Measurements from ENCODE around the gene MARCHF4.

MARCHF4 gene

GRCh38 chr2:216371721-216372702 lies at the start of gene MARCHF4:
Gene MARCHF4 (minus strand): TSS chr2:216372483. CDS start chr2:216370260, 2,223 bp downstream.
- peak; percentile 69 for DNase-seq (ENCODE audit: low spot score)

DNA sequence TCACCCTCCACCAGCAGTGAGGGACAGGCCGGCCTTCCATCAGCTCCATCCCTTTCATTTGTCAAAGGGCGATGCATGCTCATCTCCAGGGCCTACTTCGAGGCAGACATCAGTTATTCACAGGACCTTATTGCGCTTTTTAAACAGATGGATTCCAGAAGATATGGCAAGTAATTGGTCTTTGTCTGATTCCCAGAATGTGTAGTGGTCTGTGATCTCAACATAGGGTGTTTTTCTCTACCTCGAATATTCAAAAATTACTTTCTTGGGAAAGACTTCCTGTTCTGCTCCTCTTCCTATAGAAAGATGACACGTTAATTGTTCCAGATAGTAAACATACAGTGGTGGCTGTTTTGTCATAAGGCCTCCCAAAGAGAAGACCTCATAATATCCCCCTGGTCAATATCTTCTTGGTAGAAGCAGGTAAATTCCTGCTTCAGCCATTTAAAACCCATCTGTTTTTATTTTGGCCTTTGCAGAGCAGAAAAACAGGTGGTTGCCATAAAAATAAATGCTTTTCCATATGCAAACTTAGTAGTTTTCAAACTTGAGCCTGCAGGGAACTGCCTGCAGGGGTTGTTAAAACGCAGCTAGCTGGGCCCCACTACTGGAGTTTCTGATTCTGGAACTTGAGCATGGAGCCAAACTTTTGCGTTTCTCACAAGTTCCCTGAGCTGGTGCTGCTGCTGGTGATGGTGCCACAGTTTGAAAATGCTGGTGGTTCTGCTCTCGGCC lies 48.3 kb upstream of the MARCHF4 start:
- no peak for DNase-seq (ENCODE audit: low spot score)

GRCh38 chr2:216418981-216419380 lies 46.7 kb upstream of the MARCHF4 start:
- DNase-seq (ENCODE audit: low spot score), result no peak

- DNase-seq (ENCODE audit: low spot score), result no peak
These were observed 44.5 kb upstream of the MARCHF4 start for GRCh38 chr2:216416571-216417307.

- no peak for DNase-seq (ENCODE audit: low spot score)
These were observed 43.3 kb upstream of the MARCHF4 start for GRCh38 chr2:216415541-216415940.

GRCh38 chr2:216414772-216415319 lies 42.6 kb upstream of the MARCHF4 start:
- DNase-seq (ENCODE audit: low spot score), result no peak

DNA sequence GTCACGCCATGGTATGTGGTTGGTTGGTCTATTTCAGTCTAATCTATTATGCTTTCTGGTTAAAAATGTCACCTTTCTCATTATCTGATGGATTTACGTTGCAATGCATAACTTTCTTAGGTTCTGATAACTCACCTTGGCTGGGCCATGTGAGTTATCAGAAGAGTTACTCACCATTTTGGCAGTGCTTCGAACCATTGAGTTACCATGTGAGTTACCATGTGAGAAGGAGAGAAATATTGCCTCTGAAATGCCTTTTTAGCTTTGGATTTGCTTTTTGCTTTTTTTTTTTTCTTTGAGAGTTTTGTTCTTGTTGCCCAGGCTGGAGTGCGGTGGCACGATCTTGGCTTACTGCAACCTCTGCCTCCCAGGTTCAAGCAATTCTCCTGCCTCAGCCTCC lies 41.6 kb upstream of the MARCHF4 start:
- DNase-seq (ENCODE audit: low spot score), result no peak

GRCh38 chr2:216412022-216412999 lies 40.0 kb upstream of the MARCHF4 start, which contains the start of gene SMARCAL1:
Gene SMARCAL1 (plus strand): TSS chr2:216412484. CDS start chr2:216414705, 2,221 bp downstream.
- DNase-seq (ENCODE audit: low spot score), result peak; percentile 77

DNA sequence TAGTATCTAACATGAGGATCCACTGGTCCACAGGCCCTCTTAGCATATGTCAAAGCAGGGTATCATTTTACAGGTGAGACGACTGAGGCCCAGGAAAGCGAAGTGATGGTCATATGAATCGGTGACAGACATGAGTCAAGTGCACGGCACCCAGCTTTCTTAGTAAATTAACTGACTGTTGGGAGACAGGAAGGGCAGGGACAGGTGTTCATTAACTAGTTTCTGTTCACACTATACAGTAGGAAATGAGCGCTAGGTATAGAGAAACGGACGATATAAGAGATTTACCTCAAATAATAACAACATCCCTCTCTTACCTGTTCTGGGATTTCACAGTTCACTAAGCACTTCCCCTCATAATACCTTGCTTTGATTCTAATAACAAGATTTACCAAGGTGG lies 38.3 kb upstream of the MARCHF4 start:
- no peak for DNase-seq (ENCODE audit: low spot score)

- DNase-seq (ENCODE audit: low spot score), result no peak
These were observed 36.4 kb upstream of the MARCHF4 start for GRCh38 chr2:216408426-216409290.

DNA sequence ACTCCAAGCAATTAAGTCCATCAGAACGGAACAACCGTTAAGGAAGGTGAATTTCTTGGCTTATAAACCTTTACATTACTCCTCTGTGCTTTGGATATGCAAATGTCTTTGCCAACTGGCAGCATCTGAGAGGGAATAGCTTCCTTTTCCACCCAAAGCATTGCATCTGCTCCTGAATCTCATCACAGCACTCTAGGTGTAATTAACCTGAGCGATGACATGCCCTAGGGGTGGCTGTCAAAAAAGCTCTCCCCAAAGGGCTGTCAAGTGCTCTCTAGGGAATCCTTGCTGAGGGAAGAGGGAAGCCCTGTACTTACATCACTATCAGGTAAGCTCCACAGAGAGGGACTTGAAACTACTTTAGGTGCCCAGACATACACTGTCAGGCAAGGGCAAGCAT lies 34.5 kb upstream of the MARCHF4 start:
- no peak for DNase-seq (ENCODE audit: low spot score)

- DNase-seq (ENCODE audit: low spot score), result no peak
These were observed 33.3 kb upstream of the MARCHF4 start for GRCh38 chr2:216405588-216405987.

- DNase-seq (ENCODE audit: low spot score), result peak; percentile 14
These were observed 31.8 kb upstream of the MARCHF4 start for GRCh38 chr2:216404010-216404618.

DNA sequence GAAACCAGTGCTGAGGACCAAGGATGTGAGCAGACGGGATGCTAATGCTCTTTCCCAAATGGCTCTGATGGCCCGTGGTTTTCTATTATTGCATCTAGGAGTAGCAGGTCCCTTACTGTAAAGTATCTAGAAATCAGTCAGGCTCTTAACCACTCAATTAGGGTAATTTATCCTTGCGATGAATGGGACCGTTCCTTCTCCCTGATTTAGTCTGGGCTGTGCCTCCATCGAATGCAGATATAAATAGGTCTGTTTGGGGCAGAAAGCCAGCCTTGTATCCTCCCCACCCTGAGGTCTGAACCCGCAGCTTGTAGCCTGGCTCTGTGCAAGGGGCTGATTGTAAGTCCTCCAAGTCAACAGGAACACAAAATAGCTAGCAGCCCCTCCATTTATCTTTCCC lies 30.5 kb upstream of the MARCHF4 start:
- no peak for DNase-seq (ENCODE audit: low spot score)

DNA sequence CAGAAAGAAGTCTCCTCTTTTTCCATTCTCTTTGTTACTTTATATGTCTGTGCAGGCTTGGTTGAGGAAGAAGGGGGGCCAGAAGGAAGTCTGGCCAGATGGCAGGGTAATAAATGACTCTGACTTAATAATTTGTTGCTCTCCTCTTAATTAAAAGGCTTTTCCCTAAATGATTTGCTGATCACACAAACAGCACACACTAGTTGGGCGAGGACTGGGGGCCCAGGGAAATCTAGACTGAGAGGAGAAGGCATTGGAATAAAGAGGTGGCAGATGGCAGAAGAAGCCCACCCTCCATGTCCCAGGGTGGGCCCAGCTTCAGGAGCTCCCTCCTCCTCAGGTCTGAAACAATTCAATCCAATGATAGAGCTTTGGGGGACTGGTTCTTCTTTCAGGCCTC lies 27.3 kb upstream of the MARCHF4 start:
- DNase-seq (ENCODE audit: low spot score), result no peak

DNA sequence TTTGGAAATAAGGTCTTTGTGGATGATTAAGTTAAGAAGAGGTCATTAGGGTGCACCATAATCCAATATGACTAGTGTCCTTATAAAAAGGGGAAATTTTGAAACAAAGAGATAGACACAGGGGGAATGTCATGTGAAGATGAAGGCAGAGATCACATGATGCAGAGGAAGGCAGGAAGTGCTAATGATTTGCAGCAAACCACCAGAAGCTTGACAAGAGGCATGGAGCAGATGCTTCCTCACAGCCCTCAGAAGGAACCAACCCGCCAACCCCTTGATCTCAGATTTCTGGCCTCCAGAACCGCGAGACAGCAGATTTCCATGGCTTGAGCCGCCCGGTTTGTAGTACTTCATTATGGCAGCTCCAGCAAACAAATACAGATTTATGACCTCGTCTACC lies 22.6 kb upstream of the MARCHF4 start:
- no peak for DNase-seq (ENCODE audit: low spot score)

GRCh38 chr2:216392945-216393840 lies 20.9 kb upstream of the MARCHF4 start:
- DNase-seq (ENCODE audit: low spot score), result no peak

DNA sequence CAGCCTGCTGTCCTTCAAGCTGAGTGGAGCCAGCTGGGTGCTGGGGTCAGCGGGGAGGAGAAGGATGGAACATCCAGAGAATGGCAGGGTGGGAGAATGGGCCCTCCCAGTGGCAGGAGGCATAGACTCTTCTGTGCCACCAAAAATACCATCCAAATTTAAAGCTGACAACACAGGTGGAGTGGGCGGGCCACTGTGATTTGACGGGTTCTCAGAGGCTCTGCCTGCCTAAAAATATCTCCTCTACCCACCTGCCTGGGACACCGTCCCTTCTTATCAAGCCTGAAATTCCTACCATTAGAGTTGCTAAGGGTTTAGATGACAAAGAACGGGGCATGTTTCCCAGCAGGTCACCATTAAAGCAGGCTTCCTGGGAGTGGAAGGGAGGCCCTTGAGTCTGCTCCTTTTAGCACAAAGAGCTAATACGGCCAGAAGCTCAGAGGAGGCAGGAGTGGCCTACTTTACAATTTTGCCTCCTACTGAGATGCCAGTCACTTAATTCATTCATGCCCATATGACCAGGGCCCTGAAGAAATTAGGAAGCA lies 19.8 kb upstream of the MARCHF4 start:
- DNase-seq (ENCODE audit: low spot score), result no peak
